GM03348 (cell line): ENCODE measurements around the gene PCCB.
"Not testable (repeated sequence)": the region's sequence is repeated elsewhere in the genome, so short reads cannot be mapped to it uniquely, and the experiment has no call there.

Experiments used
- DNase-seq: peaks from one replicate; pipeline ENCODE4 v3.0.0; 2012; ENCODE audit warnings: low spot score

The PCCB gene

DNA sequence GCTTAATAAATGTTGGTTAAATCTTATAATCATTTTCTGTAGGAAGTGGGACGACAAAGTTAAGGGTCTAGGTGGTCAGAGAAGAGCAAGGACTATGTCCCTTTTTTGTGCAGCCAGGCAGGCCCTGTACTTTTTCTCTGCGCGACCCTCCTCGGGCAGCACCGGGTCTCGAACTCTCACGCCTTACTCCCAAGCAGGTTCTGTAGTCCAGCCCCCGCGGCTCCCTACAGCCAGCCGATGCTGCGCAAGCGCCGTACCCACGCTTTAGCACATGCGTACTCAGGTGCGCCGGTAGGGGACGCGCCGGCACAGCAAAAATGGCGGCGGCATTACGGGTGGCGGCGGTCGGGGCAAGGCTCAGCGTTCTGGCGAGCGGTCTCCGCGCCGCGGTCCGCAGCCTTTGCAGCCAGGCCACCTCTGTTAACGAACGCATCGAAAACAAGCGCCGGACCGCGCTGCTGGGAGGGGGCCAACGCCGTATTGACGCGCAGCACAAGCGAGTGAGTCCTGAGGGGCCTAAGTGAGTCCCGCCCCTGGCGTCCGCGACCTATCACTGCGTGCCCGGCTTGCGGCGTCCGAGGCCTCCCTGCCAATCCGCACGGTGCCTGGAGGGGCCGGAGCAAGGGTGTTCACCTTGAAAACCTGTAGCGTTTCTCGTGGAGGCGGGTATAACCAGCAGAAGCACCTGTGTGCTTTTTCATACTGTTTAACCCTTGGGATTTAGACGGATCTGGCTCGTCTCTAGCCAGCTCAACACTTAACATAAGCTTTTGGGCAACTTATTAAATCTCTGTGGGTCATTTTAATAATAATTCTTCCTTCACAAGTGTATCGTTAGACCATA lies at the start of gene PCCB:
PCCB (plus strand) TSS at position 282 of the 844 bp plus-strand sequence; CDS start at position 318, 36 bp downstream.
- DNase-seq = peak; percentile 98

GRCh38 chr3:136207489-136208115 lies 42.5 kb upstream of the PCCB start:
- no peak for DNase-seq

GRCh38 chr3:136209921-136210320 lies 40.2 kb upstream of the PCCB start:
- peak; percentile 55 for DNase-seq

- DNase-seq = no peak
Observed at GRCh38 chr3:136211547-136211946, 38.6 kb upstream of the PCCB start.

DNA sequence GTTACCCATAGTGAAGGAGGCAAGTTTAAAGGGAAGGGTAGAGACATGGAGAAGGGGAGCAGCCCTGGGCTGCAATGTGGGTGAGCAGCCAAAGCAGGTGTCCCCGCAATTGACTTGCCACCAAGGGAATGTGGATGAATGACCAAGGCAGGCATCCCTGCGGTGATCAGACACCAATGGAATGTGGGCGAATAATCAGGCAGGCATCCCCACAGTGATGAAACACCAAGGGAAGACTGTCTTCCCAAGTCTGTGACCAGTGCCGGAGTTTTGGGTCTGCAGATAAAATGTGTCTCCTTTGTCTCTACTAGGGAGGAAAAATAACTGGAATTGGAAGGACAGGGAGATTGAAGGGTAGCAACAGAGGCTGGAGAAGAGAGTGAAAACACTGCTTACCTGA lies 27.4 kb upstream of the PCCB start:
- DNase-seq = not testable (repeated sequence)

DNA sequence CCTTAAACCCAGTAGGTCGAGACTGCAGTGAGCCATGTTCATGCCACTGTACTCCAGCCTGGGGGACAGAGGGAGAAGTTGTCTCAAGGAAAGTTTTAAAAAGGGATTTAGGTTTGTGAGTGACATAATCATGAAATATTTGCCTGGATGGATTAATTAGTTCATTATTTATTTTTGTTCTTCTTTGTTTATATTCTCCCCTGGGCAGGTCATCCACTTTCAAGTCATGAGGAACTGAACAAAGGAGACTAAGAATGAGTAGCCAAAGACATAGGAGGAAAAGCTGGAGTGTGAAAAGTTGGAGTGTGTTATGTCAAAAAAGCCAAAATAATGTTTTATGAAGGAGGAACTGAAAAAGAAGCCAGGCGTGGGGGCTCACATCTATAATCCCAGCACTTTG lies 17.7 kb upstream of the PCCB start:
- DNase-seq = no peak

- no peak for DNase-seq
Observed at GRCh38 chr3:136235545-136235944, 14.6 kb upstream of the PCCB start.

GRCh38 chr3:136236109-136236508 lies 14.0 kb upstream of the PCCB start:
- DNase-seq = no peak

- no peak for DNase-seq
Observed at GRCh38 chr3:136237103-136237502, 13.0 kb upstream of the PCCB start.

GRCh38 chr3:136237961-136238649 lies 12.0 kb upstream of the PCCB start:
- no peak for DNase-seq

DNA sequence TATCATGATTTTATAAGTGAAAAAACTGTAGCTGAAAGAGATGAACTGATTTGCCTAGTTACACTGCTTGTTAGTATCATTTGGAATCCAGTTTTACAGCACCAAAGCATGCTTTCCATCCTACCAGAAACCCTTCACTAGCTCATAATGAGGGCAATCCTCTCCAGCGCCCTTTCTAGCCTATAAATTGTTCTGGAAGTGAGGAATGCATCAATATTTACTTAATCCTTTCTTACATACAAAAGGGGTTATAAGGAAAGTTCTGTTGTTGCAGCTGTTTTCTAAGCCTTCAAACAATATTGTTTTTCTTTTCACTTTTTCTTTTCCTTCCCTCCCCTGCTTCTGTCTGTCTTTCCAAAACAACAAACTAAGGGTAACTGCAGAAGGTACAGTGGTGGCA lies 11.0 kb upstream of the PCCB start:
- no peak for DNase-seq

GRCh38 chr3:136245691-136246090 lies 4.4 kb upstream of the PCCB start:
- DNase-seq = no peak

GRCh38 chr3:136247436-136247835 lies 2.7 kb upstream of the PCCB start:
- DNase-seq = no peak

DNA sequence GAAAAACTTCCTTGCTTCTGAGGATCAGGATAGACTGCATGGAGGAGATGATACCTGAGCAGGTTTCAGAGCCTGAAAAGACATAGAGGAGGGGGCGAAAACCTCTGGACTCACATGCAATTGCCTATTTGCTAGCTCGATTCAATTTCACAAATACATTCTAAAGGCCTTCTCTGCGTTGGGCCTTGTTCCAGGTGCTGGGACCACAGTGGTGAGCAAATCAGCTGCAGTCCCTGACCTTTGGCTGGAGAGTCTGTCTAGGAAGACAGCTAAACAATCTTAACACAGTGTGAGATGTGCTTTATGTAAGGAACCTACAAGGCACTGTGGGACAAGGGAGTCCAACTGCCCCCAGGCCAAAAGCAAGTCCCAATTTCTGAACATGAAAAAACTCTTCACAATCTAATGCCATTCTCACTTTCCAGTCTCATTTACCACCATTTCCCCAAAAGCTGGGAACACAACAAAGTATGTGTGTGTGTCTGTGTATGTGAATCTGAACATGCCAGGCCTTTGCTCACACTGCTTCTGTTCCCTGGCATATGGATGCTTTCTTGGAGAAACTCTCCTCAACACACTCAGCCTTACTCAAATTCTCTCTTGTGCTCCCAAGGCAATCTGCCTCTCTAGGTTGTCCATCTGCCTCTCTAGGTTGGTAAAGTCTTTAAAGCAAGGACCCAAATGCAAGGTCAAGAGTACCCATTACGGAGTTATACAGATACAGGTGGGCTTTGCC lies 2.1 kb upstream of the PCCB start:
- DNase-seq = no peak

DNA sequence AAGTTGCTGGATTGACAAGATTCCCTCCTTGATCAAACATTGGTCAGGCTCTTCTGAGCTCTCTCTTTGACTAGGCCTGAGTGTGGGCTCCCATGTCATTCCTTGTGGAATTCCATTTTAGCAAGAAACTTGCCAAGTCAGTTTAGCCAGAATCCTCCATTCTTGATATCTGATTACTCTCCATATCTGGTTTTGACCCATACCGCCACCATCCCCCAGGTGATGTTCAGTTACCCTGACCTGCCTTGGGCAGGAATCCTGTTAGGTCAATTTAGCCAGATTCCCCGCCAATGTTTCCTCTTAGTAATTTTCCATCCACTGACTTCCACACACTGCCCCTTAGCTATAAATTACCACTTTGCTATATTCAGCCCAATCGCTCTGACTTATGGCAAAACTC lies 1.0 kb upstream of the PCCB start:
- no peak for DNase-seq

- no peak for DNase-seq
Observed at GRCh38 chr3:136249593-136249992, 547 bp upstream of the PCCB start.

GRCh38 chr3:136250903-136251460 lies 842 bp downstream of the PCCB start:
- peak; percentile 64 for DNase-seq

DNA sequence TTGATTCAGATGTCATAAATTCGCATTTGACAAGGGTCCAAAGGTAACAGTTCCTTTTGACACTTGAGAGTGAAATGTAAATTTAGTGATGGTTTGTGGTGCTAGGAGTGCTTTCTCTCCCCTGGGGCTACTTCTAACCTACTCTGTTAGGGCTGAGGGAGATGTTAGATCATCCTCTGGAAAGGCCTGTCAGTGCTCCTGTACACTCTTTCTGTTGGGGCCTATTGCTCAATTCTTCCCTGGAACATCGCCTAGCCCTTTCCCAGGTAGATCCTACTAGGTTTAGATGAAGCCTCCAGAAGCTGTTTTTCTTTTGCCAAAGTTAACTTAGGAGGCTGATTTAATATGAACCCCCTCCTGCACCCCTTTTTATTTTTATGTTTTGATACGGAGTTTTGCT lies 1.4 kb downstream of the PCCB start:
- DNase-seq = peak; percentile 11

DNA sequence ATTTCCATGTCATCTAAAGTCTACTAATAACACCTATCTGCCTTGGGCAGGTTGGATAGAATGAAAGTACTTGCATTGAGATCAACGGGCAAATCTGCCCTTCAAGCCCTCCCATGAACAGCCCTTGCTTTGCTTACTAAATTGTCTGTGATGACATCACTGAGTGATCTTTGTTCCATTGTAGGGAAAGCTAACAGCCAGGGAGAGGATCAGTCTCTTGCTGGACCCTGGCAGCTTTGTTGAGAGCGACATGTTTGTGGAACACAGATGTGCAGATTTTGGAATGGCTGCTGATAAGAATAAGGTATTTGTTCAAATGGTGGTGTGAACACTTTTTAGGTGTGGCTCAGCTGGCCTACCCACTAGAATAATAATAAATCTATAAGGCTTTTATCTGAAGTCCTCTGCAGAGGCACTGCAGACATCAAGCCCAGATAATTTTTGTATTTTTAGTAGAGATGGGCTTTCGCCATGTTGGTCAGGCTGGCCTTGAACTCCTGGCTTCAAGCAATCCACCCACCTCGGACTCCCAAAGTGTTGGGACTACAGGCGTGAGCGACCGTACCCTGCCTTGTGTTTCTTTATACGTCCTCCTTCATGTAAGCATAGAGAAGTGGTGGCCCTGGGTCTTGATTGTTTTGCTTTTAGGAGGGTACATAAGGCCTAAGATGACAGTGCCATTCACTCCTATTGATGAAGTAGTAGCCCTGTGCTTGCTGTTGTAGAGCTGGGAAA lies 5.7 kb downstream of the PCCB start:
- DNase-seq = no peak

- no peak for DNase-seq
Observed at GRCh38 chr3:136258199-136258598, 8.1 kb downstream of the PCCB start.

GRCh38 chr3:136261826-136262225 lies 11.7 kb downstream of the PCCB start:
- no peak for DNase-seq
